Measurements from ENCODE around the gene RNF223. TPM values are rescaled to one million over a fixed set of nuclear protein-coding genes. Genes with fewer than 3 reads are reported as not detected.
"Not testable (repeated sequence)": the region's sequence is repeated elsewhere in the genome, so short reads cannot be mapped to it uniquely, and the experiment has no call there.

The RNF223 gene
- total RNA-seq, 1 experiment from 2014 or later: 16.2 TPM

DNA sequence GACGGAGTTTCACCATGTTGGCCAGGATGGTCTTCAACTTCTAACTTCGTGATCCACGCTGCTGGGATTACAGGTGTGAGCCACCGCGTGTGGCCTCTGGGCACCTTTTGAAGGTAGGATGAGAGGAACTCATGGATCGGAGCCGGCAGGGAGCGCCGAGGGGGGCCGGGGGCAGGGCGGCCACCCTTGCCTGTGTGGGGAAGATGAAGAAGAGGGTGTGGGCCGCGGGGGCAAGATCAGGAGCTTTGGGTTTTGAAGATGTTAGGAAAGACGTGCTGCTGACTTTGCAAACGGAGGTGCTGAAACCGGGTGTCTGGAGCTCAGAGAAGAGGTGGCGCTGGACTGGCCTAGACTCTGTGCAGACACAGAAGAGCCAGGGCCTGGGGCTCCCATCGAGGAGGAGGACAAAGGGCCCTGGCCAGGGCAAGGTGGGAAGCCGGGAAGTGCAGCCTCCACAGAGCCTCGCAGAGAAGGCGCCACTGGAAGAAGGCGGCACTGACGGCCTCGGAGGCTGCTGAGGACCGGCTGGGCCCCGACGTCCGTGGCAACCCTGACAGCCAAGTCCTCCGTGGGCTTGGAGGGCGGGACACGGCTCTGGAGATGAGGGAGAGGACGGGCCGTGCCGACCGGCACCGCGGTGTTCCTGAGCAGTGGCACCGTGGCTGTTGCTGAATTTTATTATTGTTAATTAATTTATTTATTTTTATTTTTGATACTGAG is 13.7 kb downstream of the RNF223 start:
- no peak for DNase-seq (ENCODE audit: low spot score)

DNA sequence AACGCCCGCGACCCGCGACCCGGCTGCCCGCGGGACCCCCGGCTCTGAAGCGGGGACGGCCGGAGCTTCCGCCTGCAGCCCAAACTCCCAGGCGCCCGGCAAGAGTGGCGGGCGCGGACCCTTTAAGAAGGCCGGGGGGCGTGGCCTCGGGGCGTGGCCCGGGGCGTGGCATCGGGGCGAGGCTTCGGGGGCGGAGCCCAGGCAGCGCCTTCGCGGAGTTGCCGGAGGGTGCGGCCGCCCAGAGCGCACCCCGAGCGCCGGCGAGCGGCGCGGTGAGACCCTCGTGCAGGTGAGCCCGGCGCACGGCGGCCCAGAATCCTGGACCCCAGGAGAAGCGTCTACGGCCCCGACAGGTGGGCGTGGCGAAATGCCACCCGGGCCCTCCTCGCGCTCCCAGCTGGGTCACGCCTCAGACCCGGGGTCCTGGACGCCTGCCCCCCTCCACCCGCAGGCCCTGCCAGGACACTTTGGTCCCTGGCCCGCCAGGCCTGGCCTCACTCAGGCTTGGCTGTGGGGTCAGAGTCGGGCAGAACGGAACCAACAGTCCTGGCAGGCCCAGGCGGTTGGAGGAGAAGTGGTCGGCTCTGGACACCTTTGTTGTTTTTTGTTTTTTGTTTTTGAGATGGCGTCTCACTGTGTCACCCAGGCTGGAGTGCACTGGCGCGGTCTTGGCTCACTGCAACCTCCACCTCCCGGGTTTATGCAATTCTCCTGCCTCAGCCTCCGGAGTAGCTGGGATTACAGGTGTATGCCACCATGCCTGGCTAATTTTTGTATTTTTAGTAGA is 14.4 kb downstream of the RNF223 start:
- peak; percentile 83 for DNase-seq (ENCODE audit: low spot score)

DNA sequence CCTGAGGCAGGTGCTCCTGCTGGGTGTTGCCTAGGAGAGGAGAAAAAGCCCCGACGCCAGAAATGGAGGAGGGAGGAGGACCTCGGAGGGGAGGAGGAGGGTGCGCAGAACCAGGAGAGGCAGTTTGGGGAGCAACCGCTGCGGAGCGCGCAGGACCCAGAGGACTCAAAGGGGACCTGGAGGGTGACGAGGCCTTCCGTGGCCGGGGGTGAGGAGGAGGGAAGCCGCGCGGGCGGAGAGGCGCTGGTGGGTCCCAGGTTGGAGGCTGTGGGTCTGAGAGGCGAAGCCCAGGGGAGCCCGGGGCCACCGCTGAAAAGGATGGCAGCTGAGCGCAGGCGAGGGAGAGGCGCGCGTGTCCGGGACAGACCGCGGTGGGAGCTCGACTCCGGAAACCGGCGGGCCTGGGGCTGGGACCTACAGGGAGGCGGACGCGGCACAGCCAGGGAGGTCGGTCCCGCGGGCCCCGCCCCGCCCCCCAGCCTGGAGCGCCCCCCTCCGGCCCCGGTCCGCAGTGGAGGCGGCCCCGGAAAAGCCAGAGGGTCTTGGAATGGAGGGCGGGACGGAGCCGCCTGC is 15.1 kb downstream of the RNF223 start:
- DNase-seq (ENCODE audit: low spot score): no peak

DNA sequence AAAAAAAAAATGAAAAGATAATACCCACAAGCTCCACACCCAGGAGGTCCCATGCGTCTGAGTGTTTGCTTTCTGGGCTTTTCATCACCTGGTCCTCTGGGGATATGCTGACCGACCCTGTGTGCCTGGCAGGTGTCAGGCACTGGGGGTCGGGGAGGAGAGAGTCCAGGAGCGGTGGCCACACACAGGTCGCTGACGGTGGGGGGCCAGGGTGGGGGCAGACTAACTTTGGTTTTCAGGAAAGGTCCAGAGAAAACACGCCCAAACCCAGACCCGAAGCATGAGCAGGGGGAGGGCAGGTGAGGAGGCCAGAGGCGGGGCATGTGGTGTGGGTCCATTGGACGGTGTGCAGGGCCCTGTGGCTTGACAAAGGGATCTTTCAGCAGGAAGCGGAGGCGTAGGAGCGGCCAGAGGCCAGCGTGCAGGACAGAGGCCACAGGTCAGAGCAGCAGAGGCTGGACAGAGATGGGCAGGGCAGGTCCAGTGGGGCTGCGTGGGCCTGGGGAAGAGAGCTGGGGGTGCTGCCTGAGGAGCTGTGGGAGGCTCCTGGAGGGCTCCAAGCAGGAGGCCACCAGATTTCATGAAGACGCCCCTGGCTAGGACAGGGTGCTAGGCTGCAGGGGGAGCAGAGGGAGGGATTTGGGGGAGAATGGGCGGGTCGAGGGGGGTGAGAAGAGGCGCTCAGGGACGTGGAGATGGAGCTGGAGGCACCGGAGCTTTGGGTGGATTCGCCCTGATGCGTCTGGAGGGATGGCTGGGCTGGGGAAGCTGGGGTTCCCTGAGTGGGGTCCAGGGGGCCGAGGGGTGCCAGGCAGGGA is 15.8 kb downstream of the RNF223 start:
- DNase-seq (ENCODE audit: low spot score): peak; percentile 73

DNA sequence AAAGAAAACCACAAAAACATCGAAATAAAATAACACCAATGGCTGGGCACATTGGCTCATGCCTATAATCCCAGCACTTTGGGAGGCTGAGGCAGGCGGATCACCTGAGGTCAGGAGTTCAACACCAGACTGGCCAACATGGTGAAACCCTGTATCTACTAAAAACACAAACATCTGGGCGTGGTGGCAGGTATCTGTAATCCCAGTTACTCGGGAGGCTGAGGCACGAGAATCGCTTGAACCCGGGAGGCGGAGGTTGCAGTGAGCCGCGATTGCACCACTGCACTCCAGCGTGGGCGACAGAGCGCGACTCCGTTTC is 16.4 kb downstream of the RNF223 start:
- DNase-seq (ENCODE audit: low spot score): not testable (repeated sequence)

DNA sequence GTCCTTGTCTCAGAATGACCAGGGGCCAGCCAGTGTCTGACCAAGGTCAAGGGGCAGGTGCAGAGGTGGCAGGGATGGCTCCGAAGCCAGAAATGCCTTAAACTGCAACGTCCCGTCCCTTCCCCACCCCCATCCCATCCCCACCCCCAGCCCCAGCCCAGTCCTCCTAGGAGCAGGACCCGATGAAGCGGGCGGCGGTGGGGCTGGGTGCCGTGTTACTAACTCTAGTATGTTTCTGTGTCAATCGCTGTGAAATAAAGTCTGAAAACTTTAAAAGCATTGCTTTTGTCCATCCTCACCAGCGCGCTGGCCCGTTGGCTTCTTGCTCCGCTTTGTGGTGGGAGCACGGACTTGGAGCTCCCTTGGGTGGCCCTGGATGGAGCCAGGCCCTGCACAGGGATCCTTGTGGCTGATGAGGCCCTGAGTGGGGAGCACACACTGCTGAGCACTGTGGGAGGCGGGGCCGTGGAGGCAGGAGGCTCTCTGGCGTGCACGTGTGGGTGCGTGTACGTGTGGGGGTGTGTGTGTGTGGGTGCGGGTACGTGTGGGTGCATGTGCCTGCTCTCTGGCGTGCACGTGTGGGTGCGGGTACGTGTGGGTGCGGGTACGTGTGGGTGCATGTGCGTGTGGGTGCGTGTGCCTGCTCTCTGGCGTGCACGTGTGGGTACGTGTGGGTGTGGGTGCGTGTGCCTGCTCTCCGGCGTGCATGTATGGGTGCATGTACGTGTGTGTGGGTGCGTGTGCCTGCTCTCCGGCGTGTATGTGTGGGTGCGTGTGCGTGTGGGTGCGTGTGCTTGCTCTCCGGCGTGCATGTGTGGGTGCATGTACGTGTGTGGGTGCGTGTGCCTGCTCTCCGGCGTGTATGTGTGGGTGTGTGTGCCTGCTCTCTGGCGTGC is 18.0 kb downstream of the RNF223 start:
- no peak for DNase-seq (ENCODE audit: low spot score)

DNA sequence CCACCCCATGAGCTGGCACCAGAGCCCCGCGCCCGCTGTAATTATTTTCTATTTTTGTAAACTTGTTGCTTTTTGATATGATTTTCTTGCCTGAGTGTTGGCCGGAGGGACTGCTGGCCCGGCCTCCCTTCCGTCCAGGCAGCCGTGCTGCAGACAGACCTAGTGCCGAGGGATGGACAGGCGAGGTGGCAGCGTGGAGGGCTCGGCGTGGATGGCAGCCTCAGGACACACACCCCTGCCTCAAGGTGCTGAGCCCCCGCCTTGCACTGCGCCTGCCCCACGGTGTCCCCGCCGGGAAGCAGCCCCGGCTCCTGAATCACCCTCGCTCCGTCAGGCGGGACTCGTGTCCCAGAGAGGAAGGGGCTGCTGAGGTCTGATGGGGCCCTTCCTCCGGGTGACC is 19.1 kb downstream of the RNF223 start:
- no peak for DNase-seq (ENCODE audit: low spot score)

DNA sequence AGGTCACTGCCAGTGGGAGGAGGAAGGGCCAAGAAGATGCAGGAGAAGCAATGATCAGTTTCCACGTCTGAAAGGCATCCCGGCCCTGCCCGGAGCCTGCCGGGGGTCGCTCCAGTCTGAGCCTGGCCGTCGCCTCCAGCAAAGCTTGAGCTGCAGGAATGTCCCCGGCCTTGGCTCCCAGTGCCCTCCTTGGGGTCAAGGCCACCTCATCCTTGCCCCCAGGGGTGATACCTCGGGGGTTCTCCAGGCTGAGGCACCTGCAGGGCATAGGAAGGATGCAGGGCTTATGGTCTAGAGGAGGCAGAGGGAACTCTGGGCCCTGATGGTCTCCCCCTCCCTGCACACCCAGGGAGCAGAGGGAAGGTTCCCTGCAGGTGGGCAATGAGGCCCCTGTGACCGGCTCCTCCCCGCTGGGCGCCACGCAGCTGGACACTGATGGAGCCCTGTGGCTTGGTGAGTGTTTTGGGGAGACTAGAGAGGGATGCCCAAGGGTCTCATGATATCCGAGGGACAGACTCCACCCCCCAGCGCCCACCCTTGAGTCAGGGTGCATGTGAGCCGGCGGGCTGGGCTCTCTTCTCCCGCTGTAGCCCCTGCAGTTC is 19.9 kb downstream of the RNF223 start:
- DNase-seq (ENCODE audit: low spot score): no peak

DNA sequence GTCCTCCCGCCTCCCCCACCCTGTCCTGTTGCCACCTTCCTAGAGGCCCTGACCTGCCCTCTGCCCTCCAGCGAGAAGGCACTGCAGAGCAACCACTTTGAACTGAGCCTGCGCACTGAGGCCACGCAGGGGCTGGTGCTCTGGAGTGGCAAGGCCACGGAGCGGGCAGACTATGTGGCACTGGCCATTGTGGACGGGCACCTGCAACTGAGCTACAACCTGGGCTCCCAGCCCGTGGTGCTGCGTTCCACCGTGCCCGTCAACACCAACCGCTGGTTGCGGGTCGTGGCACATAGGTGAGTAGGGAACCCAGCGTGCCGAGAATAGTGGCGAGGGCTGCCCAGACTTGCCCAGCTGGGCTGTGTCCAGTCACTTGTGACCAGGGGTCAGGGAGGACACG is 20.4 kb downstream of the RNF223 start:
- DNase-seq (ENCODE audit: low spot score): no peak

DNA sequence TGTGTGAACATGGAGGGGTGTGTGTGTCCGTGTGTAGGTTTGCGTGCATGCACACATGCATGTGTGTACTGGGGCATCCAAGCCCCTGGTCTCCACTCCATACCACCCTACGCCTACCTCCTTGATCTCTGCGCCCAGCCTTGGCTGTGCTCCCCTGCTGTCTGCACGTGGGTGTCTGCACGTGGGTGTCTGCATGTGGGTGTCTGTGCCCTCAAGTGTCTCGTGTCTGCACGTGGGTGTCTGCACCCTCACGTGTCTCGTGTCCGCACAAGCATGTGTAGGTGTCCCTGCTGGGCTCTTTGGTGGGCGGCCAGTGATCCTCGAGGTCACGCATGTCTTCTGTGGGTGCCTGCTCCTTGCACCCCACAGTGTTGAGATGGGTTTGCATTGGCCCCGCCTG is 21.1 kb downstream of the RNF223 start:
- no peak for DNase-seq (ENCODE audit: low spot score)

DNA sequence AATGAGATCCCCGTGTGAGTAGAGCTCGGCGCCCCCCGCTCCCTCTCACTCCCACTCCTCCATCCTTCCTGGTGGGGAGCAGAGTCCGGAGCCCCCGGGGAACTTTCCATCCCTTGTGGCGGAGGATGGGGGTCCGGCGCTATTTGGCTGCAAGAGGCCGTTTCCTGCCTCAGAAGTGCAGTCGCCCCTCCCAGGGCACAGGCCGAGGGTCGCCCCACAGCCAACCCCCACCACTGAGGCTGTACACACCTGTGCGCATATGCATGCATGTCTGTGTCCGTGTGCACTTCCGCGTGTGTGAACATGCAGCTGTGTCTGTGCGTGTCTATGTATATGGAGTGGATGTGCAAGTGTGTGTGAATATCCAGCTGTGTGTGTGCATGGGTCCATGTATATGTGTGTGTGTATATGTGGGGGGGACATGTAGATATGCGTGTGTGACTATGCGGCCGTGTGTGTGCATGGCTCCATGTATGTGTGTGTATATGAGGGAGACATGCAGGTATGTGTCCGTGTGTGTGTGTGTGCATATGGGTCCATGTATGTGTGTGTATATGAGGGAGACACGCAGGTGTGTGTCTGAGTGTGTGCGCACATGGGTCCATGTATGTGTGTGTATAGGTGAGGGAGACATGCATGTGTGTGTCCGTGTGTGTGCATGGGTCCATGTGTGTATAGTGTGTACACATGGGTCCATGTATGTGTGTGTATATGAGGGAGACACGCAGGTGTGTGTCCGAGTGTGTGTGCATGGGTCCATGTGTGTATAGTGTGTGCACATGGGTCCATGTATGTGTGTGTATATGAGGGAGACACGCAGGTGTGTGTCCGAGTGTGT is 21.9 kb downstream of the RNF223 start:
- DNase-seq (ENCODE audit: low spot score): no peak

DNA sequence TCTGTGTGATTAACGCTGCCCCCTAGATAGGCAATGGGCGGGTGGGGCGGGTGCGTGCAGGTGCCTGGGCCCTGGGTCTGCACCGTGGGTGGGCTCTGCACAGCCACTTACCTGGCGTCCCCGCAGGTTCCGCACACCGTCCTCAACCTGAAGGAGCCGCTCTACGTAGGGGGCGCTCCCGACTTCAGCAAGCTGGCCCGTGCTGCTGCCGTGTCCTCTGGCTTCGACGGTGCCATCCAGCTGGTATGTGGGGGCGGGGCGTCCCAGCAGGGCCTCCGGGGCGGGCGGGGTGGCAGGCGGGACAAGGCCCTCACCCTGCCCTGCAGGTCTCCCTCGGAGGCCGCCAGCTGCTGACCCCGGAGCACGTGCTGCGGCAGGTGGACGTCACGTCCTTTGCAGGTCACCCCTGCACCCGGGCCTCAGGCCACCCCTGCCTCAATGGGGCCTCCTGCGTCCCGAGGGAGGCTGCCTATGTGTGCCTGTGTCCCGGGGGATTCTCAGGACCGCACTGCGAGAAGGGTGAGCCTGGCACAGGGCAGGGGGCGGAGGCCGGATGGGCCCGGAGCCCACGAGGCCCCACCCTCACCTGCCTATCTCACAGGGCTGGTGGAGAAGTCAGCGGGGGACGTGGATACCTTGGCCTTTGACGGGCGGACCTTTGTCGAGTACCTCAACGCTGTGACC is 22.8 kb downstream of the RNF223 start:
- no peak for DNase-seq (ENCODE audit: low spot score)

DNA sequence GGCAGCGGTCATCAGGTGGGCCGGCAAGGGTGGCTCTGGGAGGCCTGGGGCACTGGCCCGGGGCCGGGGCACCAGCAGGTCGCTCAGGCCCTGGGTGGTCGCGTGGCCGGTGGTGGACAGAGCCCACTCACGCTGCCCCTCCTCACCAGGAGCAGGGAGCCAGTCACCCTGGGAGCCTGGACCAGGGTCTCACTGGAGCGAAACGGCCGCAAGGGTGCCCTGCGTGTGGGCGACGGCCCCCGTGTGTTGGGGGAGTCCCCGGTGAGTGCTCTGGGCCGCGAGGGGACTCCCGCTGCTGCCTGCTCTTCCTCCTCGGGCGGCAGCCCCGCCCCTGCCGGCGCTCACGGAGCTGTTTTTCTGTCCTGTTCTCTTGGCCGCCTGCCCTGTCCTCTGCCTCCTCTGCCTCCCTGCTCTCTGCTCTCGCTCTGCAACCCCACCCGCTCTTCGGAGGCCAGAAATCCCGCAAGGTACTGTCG is 23.5 kb downstream of the RNF223 start:
- DNase-seq (ENCODE audit: low spot score): no peak

DNA sequence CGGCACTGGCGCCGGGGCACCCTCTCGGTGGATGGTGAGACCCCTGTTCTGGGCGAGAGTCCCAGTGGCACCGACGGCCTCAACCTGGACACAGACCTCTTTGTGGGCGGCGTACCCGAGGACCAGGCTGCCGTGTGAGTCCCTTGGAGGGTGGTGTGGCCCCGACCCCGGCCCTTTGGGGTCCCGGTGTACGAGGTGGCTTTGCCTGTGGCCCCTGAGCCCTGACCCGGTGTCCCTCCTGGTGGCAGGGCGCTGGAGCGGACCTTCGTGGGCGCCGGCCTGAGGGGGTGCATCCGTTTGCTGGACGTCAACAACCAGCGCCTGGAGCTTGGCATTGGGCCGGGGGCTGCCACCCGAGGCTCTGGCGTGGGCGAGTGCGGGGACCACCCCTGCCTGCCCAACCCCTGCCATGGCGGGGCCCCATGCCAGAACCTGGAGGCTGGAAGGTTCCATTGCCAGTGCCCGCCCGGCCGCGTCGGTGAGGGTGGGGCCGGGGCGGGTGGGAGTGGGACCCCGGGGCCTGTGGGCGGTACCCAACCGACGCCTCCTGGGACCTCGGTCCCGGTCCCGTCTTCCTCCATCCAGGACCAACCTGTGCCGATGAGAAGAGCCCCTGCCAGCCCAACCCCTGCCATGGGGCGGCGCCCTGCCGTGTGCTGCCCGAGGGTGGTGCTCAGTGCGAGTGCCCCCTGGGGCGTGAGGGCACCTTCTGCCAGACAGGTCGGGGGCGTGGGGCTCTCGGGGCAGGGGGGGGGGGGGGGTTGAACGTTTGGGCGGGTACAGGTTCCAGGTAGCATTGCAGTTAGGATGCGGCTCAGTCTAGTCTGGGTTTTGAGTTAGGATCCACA is 24.6 kb downstream of the RNF223 start:
- DNase-seq (ENCODE audit: low spot score): no peak

DNA sequence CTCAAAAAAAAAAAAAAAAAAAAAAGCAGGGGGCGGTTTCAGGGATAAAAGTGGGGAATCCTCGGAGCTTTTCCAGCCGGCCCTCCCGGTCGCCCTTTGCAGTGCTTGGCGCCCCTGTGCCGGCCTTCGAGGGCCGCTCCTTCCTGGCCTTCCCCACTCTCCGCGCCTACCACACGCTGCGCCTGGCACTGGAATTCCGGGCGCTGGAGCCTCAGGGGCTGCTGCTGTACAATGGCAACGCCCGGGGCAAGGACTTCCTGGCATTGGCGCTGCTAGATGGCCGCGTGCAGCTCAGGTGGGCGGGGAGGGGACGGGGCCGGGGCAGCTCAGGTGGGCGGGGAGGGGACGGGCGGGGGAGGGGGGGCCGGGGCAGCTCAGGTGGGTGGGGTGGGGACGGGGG is 25.3 kb downstream of the RNF223 start:
- DNase-seq (ENCODE audit: low spot score): peak; percentile 63

DNA sequence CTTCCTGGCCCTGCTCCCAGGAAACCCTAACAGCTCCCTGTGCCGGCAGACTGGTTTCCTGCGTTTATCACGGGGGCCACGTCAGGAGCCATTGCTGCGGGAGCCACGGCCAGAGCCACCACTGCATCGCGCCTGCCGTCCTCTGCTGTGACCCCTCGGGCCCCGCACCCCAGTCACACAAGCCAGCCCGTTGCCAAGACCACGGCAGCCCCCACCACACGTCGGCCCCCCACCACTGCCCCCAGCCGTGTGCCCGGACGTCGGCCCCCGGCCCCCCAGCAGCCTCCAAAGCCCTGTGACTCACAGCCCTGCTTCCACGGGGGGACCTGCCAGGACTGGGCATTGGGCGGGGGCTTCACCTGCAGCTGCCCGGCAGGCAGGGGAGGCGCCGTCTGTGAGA is 26.1 kb downstream of the RNF223 start:
- DNase-seq (ENCODE audit: low spot score): no peak

DNA sequence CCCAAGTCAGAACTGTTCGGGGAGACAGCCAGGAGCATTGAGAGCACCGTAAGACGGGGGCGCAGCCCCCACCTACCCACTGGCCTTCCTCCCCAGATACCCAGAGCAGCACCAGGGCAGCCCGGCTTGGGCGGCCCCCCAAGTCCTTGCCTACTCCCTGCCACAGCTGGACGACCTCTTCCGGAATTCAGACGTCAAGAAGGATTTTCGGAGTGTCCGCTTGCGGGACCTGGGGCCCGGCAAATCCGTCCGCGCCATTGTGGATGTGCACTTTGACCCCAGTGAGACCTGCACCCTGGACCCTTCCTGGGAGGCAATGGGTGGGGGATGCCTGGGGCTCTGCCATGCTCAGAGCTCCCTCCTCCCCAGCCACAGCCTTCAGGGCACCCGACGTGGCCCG is 26.7 kb downstream of the RNF223 start:
- DNase-seq (ENCODE audit: low spot score): no peak

DNA sequence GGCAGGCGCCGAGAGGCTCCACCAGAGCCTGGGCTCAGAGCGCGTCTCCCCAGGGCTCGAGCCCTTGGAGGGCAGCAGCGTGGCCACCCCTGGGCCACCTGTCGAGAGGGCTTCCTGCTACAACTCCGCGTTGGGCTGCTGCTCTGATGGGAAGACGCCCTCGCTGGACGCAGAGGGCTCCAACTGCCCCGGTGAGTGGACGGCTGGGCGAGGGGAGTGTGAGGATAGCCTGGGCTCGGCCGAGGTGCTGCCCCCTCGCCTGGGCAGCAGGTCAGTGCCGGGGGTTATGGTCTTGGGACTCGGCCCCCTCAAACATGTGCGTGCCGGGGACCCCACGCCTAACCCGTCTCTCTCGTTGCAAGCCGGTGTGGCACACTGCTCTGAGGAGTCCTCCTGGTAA is 27.3 kb downstream of the RNF223 start:
- no peak for DNase-seq (ENCODE audit: low spot score)
